ENCODE measurements around the gene CEACAM4. TPM values are rescaled to one million over a fixed set of nuclear protein-coding genes. Genes with fewer than 3 reads are reported as not detected.
A peak's percentile ranks its signal among the peaks of the same experiment; 100 is the strongest.
"Not testable (repeated sequence)": the region's sequence is repeated elsewhere in the genome, so short reads cannot be mapped to it uniquely, and the experiment has no call there.

CEACAM4 gene
- not detected in 2 replicates for total RNA-seq (2014; rRNA removed; shearing (Covaris generic))
- not detected in 2 replicates for polyA plus RNA-seq (2015; cell fraction: cytosol; rRNA removed)
- polyA plus RNA-seq (2015; cell fraction: nucleus; rRNA removed), result not detected in 2 replicates

GRCh38 chr19:41626877-41627276, at the start of gene CEACAM4:
Gene CEACAM4, minus strand, starts transcription at chr19:41627074. Its CDS starts 111 bp downstream, at chr19:41626963.
- no peak for DNase-seq (ENCODE audit: low read depth, low spot score)
- in situ Hi-C loops (cut with HindIII; ENCODE audit: low pct_unique_long_range_greater_than_20kb, low sequenced_read_pairs), result no loop called here

- DNase-seq (ENCODE audit: low read depth, low spot score), result no peak
- in situ Hi-C loops (cut with HindIII; ENCODE audit: low pct_unique_long_range_greater_than_20kb, low sequenced_read_pairs), result no loop called here
Measured at GRCh38 chr19:41671486-41671885, 44.6 kb upstream of the CEACAM4 start.

- DNase-seq (ENCODE audit: low read depth, low spot score), result no peak
- in situ Hi-C loops (cut with HindIII; ENCODE audit: low pct_unique_long_range_greater_than_20kb, low sequenced_read_pairs), result no loop called here
Measured at GRCh38 chr19:41670755-41671154, 43.9 kb upstream of the CEACAM4 start.

- in situ Hi-C loops (cut with HindIII; ENCODE audit: low pct_unique_long_range_greater_than_20kb, low sequenced_read_pairs), result no loop called here
- no peak for DNase-seq (ENCODE audit: low read depth, low spot score)
Measured at GRCh38 chr19:41668315-41668714, 41.4 kb upstream of the CEACAM4 start.

DNA sequence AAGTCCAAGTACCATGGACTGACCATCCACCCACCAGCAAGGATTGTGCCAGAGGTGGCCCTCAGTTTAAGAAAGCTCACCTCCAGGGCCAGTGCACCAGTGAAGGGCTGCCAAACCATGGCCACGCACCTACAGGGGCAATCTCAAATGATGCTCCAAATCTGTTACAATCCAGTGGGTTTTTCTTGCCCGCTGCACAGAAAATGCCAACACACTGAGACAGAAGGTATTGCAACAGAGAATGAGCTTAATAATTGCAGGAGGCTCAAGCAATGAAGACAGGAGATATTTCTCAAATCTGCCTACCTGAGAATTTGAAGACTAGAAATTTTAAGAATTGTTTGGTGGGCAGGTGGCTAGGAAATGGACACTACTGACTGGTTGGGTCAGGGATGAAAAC, 39.2 kb upstream of the CEACAM4 start:
- in situ Hi-C loops (cut with HindIII; ENCODE audit: low pct_unique_long_range_greater_than_20kb, low sequenced_read_pairs), result no loop called here
- DNase-seq (ENCODE audit: low read depth, low spot score), result no peak

GRCh38 chr19:41657157-41657556, 30.3 kb upstream of the CEACAM4 start:
- no peak for DNase-seq (ENCODE audit: low read depth, low spot score)
- in situ Hi-C loops (cut with HindIII; ENCODE audit: low pct_unique_long_range_greater_than_20kb, low sequenced_read_pairs), result no loop called here

GRCh38 chr19:41656756-41657155, 29.9 kb upstream of the CEACAM4 start:
- in situ Hi-C loops (cut with HindIII; ENCODE audit: low pct_unique_long_range_greater_than_20kb, low sequenced_read_pairs); DNase-seq (ENCODE audit: low read depth, low spot score): not testable (repeated sequence)

- in situ Hi-C loops (cut with HindIII; ENCODE audit: low pct_unique_long_range_greater_than_20kb, low sequenced_read_pairs), result no loop called here
Measured at GRCh38 chr19:41652250-41652649, 25.4 kb upstream of the CEACAM4 start.

GRCh38 chr19:41649827-41650226, 23.0 kb upstream of the CEACAM4 start:
- no peak for DNase-seq (ENCODE audit: low read depth, low spot score)
- in situ Hi-C loops (cut with HindIII; ENCODE audit: low pct_unique_long_range_greater_than_20kb, low sequenced_read_pairs), result no loop called here

More at GRCh38 chr19:41652250-41652649, 25.4 kb upstream of the CEACAM4 start:
- no peak for DNase-seq (ENCODE audit: low read depth, low spot score)

DNA sequence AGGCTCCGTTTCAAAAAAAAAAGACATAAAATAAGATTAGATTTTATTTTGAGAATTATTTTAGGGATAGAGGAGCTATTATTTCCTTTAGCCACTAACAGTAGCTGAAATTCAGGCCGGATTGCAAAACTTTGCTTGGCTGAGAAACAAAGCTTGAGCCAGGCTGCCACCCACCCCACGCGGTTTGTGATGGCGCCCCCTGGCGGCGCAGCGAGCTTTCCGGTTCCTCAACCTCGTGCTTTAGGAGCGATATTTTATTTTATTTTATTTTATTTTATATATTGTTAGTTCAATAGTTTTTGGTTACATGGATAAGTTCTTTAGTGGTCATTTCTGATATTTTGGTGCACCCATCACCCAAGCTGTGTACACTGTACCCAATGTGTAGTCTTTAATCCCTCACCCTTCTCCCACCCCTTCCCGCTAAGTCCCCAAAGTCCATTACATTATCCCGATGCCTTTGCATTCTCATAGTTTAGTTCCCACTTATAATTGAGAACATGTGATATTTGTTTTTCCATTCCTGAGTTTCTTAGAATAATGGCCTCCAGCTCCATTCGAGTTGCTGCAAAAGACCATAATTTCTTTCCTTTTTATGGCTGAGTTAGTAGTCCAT, 19.8 kb upstream of the CEACAM4 start:
- peak; percentile 35 for DNase-seq (ENCODE audit: low read depth, low spot score)
- in situ Hi-C loops (cut with HindIII; ENCODE audit: low pct_unique_long_range_greater_than_20kb, low sequenced_read_pairs), result no loop called here

- in situ Hi-C loops (cut with HindIII; ENCODE audit: low pct_unique_long_range_greater_than_20kb, low sequenced_read_pairs), result no loop called here
Measured at GRCh38 chr19:41641879-41642485, 15.1 kb upstream of the CEACAM4 start.

DNA sequence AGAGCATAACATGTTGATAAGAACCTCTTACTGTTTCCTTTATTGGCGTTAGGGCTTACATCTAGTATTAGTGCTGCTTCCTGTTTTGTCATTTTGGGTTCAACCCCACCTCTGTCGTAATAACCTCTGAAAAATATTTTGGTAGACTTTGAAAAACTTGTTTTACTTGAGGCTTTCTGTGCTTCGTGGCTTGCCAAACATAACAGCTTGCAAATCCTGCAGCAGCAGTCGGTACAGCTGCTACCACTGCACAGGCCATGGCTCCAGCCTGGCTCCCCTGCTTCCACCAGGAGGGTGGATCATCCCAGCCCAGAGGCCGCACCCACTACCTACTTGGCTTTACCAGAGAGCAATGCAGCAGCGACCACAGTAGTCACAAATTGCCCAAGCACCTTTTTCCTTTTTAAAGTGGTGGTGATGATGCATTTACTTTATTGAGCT, 11.8 kb upstream of the CEACAM4 start:
- no peak for DNase-seq (ENCODE audit: low read depth, low spot score)
- in situ Hi-C loops (cut with HindIII; ENCODE audit: low pct_unique_long_range_greater_than_20kb, low sequenced_read_pairs), result no loop called here

More at GRCh38 chr19:41641879-41642485, 15.1 kb upstream of the CEACAM4 start:
- DNase-seq (ENCODE audit: low read depth, low spot score), result peak; percentile 77

DNA sequence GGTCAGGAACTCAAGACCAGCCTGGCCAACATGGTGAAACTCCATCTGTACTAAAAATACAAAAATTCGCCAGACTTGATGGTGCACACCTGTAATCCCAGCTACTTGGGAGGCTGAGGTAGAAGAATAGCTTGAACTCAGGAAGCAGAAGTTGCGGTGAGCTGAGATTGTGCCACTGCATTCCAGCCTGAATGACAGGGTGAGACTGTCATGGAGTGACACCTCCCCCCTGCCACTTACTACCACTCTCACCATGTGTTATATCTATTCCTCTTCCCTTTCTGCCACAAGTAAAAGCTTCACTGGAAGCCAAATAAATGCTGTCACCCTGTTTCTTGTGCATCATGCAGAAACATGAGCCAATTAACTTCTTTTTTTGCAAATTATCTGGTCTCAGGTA, 10.6 kb upstream of the CEACAM4 start:
- in situ Hi-C loops (cut with HindIII; ENCODE audit: low pct_unique_long_range_greater_than_20kb, low sequenced_read_pairs), result no loop called here
- no peak for DNase-seq (ENCODE audit: low read depth, low spot score)

GRCh38 chr19:41627966-41628675, 1.2 kb upstream of the CEACAM4 start:
- in situ Hi-C loops (cut with HindIII; ENCODE audit: low pct_unique_long_range_greater_than_20kb, low sequenced_read_pairs), result no loop called here
- DNase-seq (ENCODE audit: low read depth, low spot score), result no peak

DNA sequence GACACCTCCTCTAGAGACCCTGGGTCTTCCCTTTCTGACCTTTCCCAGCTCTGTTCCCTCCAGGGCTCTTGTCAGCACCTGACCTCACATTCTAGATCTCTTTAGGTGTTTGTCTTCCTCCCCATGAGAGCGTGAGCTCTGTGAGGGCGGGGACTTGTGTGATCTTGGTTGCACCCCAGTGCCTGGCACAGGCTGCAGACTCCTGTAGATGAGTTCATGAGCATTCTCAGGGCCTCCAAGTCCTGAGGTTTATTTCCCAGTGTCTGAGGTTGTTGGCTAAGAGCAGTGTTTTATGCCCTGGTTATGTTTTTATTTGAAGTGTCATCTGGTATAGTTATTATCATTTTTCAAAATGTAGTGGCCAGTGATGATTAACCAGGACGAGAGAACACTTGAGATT, 596 bp downstream of the CEACAM4 start:
- in situ Hi-C loops (cut with HindIII; ENCODE audit: low pct_unique_long_range_greater_than_20kb, low sequenced_read_pairs), result no loop called here
- no peak for DNase-seq (ENCODE audit: low read depth, low spot score)

DNA sequence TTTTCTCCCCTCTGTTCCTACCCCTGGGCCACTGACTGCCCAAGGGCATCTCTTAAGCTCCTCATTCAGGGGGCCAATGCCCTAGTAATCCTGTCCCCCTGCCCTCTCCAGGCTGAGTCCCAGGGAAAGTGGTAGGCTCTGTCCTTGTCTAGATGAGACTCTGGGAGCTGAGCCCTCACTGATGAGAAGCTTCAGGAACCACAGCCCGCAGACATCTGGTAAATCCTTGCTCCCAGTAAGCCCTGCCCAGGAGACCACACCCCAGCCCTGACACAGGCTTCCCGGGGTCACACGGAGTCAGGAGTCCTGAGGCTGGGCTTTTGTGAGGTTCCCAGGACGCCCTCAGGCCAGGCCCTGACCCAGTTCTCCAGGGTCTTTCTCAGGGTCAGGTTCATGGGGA, 1.9 kb downstream of the CEACAM4 start:
- DNase-seq (ENCODE audit: low read depth, low spot score), result no peak

DNA sequence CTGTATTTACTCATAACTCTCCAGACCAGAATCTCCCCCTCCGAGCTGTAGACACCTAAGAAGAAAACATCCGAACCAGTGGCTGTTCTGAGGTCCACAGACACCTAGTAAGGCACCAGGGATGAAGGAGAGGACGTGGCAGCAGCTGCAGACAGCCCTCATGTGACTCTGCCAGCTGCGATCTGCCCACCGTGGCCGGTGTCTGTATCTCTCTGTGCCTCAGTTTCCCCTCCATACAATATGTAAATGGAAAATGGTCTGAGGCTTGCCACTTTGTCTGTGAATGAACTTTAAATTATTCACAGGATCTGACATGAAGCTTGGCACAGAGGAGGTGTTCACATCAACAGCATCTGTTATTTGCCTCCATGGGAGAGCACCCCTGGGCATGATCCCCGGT, 2.4 kb downstream of the CEACAM4 start:
- DNase-seq (ENCODE audit: low read depth, low spot score), result no peak
- in situ Hi-C loops (cut with HindIII; ENCODE audit: low pct_unique_long_range_greater_than_20kb, low sequenced_read_pairs), result no loop called here

More for the DNA sequence above, 1.9 kb downstream of the CEACAM4 start:
- in situ Hi-C loops (cut with HindIII; ENCODE audit: low pct_unique_long_range_greater_than_20kb, low sequenced_read_pairs), result no loop called here

DNA sequence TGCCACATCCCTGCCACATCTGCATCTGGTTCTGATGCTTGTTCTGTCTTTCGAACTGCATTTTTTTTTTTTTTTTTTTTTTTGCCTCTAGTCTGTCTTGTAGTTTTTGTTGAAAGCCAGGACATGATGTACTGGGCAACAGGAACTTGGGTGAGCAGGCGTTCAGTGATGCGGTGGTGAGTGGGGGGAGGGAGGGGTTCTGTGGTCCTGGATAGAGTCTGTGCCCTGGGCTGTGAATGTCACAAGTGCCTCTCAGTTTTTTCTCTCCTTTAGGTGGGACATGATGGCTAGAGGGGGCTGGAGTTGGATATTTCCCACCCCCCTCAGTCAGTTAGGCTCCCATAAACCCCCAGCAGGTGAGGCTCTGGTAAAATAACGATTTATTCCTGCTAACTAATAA, 3.5 kb downstream of the CEACAM4 start:
- in situ Hi-C loops (cut with HindIII; ENCODE audit: low pct_unique_long_range_greater_than_20kb, low sequenced_read_pairs), result no loop called here

More for the DNA sequence above, 3.5 kb downstream of the CEACAM4 start:
- DNase-seq (ENCODE audit: low read depth, low spot score), result no peak

All from SK-MEL-5 (cell line).